ENCODE data around the gene SIRPD. TPM values are rescaled to one million over a fixed set of nuclear protein-coding genes. Genes with fewer than 3 reads are reported as not detected.
"Not testable (repeated sequence)": the region's sequence is repeated elsewhere in the genome, so short reads cannot be mapped to it uniquely, and the experiment has no call there.

The SIRPD gene
- polyA plus RNA-seq (ENCODE audit: insufficient read length in 10 of 10), result not detected
- long read RNA-seq, donor 1, result 0 reads
- long read RNA-seq, donor 2, result 0 reads
- long read RNA-seq, donor 3, result 0 reads
- long read RNA-seq, donor 4, result 0 reads
- long read RNA-seq, donor 5, result 0 reads
- long read RNA-seq, donor 6, result 0 reads
- long read RNA-seq, donor 7, result 0 reads
- long read RNA-seq, donor 8, result 0 reads
- long read RNA-seq, donor 9, result 0 reads

DNA sequence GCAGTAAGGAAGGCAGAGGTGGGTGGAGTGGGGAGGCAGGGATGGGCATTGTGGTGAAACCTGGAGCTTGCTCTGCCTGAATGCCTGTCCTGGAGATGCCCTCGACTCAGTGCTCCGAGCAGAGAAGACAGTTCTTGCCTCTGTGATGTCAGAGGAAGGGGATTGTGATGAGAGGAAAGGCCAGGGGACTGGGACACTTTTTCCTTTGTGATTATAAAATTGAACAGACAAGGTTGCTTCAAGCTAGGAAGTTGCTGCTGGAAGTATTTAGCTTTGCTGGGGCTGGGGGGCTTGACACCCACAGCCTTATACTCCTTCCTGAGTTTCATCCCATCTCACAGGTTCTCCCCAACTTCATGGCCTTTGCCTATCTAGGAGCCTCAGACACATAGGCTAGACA lies at the start of gene SIRPD:
TSS of gene SIRPD (minus strand) at position 101 of the 400 bp plus-strand sequence. CDS start at position 49, 52 bp downstream.
- no peak for DNase-seq

GRCh38 chr20:1600736-1601135 lies 43.2 kb upstream of the SIRPD start:
- DNase-seq, result no peak

- no peak for DNase-seq
Measured at GRCh38 chr20:1595333-1595732, 37.8 kb upstream of the SIRPD start.

DNA sequence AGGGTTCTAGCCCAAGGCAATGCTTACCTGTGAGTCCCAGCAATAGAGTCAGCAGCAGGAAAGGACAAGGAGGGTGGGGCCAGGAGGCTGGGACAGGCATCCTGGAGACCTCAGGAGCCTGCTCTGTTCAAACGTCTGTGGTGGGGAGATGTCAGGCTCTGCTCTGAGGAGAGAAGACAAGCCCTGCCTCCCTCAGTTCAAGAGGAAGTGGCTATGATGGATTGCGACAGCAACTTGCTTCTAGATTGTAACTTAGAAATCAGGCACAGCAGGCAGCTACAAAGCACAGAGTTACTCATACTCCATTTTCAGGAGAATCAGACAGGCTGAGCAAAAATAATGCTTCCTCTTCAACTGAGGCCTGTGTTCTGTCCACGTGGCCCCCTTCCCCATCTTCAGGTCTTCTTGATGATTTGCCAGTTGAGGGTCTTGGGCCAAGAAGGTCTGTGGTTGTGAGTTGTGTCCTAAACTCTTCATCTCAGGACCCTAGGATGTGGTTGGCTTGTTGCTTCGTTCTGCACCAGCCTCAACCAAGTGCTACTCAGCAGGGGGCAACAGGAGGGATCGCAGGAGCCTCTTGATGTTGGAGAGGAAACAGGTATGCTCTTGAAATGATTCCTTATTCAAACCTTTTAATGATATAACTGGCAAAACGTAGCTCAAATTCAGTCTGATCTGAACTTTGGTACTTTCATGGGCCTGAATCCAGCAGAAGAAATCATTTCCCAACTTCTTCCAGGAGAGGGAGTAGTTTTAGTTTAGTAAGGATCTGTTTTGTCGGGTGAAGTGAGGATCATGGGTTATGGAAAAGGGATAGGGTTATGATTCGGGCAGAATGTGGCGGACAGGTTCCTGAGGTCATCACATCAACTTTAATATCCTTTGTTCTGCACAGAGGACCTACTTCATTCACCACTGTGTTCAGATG lies 31.3 kb upstream of the SIRPD start:
- DNase-seq, result no peak

- DNase-seq, result no peak
Measured at GRCh38 chr20:1587781-1588532, 30.5 kb upstream of the SIRPD start.

DNA sequence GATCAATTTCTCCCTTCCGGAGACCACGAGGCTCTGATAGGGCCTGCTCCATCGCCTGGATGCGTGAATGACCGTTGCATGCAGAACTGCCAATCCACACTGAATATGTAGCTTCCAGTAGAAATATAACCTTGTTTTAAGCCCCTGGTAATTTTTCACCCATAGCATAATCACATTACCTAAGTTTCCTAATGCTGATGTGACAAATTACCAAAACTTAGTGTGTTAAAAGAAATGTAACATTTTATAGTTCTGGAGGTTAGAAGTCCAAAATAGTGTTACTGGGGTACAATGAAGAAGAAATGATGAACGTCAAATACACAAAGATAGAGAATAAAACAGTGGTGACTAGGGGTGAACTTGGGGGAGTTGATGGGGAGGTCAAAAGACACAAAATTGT lies 22.0 kb upstream of the SIRPD start:
- no peak for DNase-seq

DNA sequence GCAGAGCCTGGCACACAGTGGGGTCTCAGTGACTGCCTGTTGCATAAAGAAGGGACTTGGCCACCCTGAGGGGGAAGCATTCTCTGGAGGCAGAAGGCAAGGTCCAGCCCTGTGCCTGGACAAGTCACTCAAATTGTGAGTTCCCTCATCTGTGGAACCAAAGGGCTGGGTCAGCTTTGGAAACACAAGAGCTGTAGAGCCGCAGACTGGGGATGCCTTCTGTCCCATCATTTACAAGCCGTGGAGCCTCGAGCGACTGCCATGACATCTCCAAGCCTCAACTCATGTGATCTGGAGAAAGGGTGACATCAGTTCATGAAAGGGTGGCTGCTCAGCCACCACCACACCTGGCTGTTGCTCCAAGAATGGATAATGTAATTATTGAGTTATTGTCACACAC lies 20.4 kb upstream of the SIRPD start:
- DNase-seq, result no peak

- not testable (repeated sequence) for DNase-seq
Measured at GRCh38 chr20:1577313-1577712, 19.8 kb upstream of the SIRPD start.

DNA sequence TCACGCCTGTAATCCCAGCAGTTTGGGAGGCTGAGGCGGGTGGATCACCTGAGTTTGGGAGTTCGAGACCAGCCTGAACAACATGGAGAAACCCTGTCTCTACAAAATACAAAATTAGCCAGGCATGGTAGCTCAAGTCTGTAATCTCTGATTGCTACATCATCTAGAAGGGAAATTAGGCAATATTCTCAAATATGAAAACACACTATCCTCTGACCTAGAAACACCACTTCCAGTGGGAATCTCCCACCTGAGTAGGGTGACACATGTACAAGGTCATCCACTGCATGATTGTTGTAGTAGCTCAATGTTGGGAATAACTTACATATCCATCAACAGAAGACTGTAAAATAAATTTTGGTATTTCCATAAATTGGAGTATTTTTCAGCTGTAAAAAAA lies 19.1 kb upstream of the SIRPD start:
- DNase-seq, result no peak

DNA sequence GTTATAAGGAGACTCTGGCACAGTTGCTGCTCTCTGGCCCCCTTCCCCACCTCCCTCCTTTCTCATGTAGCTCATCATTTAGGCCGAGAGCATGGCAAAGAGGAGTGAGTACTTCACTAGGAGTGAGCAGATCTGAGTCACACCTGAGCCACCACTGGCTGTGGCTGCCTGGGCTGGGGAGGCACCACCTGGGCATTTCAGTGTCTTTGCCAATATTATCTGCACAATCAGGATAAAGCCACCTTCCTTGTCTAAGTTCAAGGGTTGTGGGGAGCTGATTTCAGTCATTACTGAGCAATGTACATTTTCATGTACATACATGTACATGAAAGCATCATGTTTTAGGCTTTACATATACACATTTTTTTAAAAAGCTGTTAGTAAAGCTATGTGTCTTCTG lies 18.5 kb upstream of the SIRPD start:
- not testable (repeated sequence) for DNase-seq

DNA sequence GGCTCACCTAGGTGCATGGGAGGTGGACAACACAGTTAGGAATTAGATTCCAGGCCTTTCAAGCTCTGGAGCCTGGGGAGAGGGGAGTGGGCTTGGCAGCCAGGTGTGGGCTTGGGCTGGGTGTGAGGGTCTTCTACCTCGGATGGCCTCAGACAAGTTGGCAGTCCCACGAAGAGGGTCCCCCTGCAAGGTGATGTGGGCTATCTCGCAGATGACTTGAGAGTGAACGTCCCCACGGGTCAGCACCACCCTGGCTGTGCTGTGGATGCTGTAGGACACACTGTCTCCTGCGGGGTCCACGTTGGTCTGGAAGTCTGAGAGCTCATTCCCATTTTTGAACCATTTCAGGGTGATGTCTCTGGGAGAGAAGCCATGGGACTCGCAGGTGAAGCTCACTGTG lies 14.1 kb upstream of the SIRPD start:
- not testable (repeated sequence) for DNase-seq

- DNase-seq, result no peak
Measured at GRCh38 chr20:1569415-1569881, 11.9 kb upstream of the SIRPD start.

GRCh38 chr20:1568163-1568490 lies 10.6 kb upstream of the SIRPD start:
- no peak for DNase-seq

DNA sequence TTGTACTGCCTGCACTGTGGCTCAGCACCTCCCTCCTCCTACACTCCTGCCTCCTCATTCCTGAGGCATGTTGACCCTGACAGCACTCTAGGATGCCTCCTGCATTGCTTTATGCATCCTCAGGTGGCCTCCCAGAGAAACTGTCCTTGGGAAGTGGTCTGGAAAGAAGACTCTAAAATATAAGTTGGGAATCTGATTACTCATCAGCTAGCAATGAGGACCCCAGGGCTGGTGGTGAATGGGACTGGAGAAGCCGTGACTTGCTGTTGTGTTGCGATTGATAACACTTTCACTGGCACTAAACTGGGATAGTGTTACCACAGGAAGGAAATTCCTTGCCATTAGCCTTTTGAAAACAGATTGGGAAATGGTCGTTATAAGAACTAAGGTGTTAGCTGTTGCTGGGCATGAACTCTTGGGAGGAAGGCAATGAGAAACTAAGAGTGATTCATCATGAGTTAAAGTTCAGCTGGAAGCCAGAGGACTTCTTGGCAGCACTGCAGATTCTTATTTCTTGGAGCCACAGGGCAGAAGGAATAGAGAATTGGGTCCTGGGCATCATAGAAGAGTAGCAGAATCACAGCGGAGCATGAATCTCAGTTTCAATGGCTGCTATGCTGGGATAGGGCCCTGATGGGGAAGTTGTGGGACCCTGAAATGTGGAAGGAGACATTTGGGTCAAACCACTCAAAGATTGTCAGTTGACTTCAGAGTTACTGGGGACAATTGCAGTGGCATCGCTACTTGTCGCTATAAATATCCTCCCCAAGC lies 10.1 kb upstream of the SIRPD start:
- DNase-seq, result no peak

DNA sequence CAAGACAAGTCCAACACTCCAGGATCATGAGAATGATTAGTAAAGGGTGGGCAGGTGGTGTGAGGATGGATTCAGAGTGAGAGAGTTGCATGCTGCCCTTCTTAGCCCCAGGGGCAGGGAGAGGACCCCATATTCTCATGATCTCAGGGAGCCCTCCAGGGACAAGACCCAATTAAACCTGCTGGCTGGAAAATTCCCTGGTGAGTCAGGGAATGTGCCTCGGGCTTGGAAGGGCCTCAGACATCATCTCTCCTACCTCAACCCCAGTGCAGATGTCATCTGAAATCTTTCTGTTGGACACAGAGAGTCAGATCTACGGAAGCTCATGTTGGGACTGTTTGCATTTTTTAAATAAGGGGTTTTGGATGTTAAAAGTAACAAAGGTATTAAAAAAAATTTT lies 9.2 kb upstream of the SIRPD start:
- no peak for DNase-seq

GRCh38 chr20:1565461-1565860 lies 8.0 kb upstream of the SIRPD start:
- no peak for DNase-seq

DNA sequence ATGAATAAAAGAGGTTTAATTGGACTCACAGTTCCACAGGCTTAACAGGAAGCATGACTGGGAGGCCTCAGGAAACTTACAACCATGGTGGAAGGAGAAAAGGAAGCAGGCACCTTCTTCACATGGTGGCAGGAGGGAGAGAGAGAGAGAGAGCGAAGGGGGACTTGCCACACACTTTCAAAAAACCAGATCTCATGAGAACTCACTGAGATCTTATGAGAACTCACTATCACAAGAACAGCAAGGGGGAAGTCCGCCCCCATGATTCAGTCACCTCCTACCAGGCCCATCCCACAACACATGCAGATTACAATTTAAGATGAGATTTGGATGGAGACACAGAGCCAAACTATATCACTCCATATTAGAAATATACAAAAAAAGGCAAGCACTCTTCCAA lies 6.1 kb upstream of the SIRPD start:
- no peak for DNase-seq

- no peak for DNase-seq
Measured at GRCh38 chr20:1562622-1563021, 5.1 kb upstream of the SIRPD start.

GRCh38 chr20:1561350-1561749 lies 3.8 kb upstream of the SIRPD start:
- no peak for DNase-seq

DNA sequence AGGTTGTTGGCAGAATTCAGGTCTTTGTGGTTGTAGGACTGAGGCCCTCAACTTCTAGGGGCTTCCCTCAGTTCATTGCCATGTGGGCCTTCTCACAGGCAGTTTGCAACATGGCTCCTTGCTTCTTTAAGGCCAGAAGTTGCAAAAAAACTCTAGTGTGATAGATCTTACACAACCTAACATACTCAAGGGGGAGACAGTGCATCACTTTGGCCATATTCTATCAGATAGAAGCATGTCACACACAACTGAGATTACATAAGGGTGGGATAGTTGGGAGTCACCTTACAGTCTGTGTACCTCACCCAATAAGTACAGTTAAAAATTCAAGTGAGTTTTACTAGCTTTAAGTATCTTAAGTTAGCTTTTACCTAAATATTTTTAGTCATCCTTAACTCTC lies 1.6 kb downstream of the SIRPD start:
- no peak for DNase-seq

GRCh38 chr20:1539816-1540419 lies 17.6 kb downstream of the SIRPD start:
- no peak for DNase-seq

Data from muscle of back (tissue), 13 donors.